ENCODE results near the gene GATAD2A.
"Not testable (repeated sequence)": the region's sequence is repeated elsewhere in the genome, so short reads cannot be mapped to it uniquely, and the experiment has no call there.

The GATAD2A gene

DNA sequence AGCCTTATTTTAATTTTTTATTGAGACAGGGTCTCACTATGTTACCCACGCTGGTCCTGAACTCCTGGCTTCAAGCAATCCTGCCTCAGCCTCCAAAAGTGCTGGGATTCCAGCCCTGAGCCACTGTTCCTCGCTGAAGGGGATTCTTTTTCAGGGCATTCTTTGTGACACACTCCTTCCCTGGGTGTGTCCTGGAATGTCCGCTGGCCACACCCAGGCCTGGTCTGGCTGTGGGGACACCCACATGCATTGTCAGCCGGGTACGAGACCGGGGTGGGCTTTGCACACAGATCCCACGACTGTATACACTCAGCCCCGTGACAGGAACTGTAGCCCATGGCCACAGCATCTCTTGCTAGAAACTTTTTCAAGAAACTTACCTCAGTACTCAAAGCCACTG is 34.4 kb upstream of the GATAD2A start:
- no peaks in the 10 kb centered on the region for H3K36me3 ChIP-seq (ENCODE audit: insufficient read depth)
- no peak overlapping the region for H2AFZ ChIP-seq (ENCODE audit: low read depth)
- TF ChIP-seq, protein P1, sequence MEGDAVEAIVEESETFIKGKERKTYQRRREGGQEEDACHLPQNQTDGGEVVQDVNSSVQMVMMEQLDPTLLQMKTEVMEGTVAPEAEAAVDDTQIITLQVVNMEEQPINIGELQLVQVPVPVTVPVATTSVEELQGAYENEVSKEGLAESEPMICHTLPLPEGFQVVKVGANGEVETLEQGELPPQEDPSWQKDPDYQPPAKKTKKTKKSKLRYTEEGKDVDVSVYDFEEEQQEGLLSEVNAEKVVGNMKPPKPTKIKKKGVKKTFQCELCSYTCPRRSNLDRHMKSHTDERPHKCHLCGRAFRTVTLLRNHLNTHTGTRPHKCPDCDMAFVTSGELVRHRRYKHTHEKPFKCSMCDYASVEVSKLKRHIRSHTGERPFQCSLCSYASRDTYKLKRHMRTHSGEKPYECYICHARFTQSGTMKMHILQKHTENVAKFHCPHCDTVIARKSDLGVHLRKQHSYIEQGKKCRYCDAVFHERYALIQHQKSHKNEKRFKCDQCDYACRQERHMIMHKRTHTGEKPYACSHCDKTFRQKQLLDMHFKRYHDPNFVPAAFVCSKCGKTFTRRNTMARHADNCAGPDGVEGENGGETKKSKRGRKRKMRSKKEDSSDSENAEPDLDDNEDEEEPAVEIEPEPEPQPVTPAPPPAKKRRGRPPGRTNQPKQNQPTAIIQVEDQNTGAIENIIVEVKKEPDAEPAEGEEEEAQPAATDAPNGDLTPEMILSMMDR (conservative IDR thresholded peaks at IDR 0.05; ENCODE audit: low read depth, low read length) = no peak
- no peaks in the 10 kb centered on the region for H4K20me1 ChIP-seq (ENCODE audit: insufficient read depth)
- H3K4me2 ChIP-seq = no peak overlapping the region
- H3K27ac ChIP-seq = no peak overlapping the region
- H3K27me3 ChIP-seq (ENCODE audit: insufficient read depth, low read depth) = no peaks in the 10 kb centered on the region
- H3K79me2 ChIP-seq (ENCODE audit: insufficient read depth, low read depth) = no peaks in the 10 kb centered on the region
- H3K9ac ChIP-seq = no peak overlapping the region
- peaks cover 6% of the 10 kb centered on the region for H3K4me1 ChIP-seq (ENCODE audit: low read depth, poor library complexity, severe bottlenecking)
- H3K4me3 ChIP-seq (IDR thresholded peaks at IDR 0.05; ENCODE audit: insufficient read depth, low read depth, low read length) = no peak overlapping the region

DNA sequence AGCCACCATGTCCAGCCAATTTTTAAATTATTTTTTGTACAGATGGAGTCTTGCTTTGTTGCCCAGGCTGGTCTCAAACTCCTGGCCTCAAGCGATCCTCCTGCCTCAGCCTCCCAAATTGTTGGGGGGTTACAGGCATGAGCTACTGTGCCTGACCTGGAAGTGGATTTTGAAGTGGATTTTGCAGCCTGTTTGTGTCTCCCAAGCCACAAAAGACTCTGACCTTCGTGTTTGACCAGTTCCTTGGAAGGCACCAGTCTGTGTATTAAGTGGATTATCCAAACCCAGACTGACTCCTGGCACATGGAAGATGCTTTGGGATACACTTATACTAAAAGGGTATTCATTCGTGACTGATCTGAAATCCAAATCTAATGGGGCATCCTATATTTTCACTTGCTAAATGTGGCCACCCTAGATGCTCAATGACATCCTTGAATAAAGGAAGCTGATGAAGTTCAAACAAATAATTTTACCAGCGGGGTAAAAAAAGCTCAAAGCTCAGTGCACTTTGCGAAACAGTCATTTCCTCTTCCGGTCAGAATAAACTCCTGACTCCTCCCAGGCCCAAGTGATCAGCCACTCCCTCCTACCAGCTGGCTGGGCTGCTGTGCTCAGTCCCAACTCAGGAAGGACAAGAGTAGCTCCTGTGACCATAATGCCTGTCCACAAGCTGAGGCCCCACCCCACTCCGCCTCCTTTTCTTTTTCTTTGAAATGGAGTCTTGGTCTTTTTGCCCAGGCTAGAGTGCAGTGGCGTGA is 32.6 kb upstream of the GATAD2A start:
- Histone ChIP-seq H3K4me1 (ENCODE audit: low read depth, poor library complexity, severe bottlenecking) (no peaks in the 10 kb centered on the region), H3K9ac (no peak overlapping the region), H3K27ac (no peak overlapping the region), H3K4me3 (IDR thresholded peaks at IDR 0.05; ENCODE audit: insufficient read depth, low read depth, low read length) (no peak overlapping the region), H4K20me1 (ENCODE audit: insufficient read depth) (no peaks in the 10 kb centered on the region), H3K4me2 (no peak overlapping the region), H3K27me3 (ENCODE audit: insufficient read depth, low read depth) (no peaks in the 10 kb centered on the region), H3K36me3 (ENCODE audit: insufficient read depth) (no peaks in the 10 kb centered on the region), H2AFZ (ENCODE audit: low read depth) (no peak overlapping the region), H3K79me2 (ENCODE audit: insufficient read depth, low read depth) (no peaks in the 10 kb centered on the region)
- TF ChIP-seq, protein P1 (conservative IDR thresholded peaks at IDR 0.05; ENCODE audit: low read depth, low read length) = no peak

DNA sequence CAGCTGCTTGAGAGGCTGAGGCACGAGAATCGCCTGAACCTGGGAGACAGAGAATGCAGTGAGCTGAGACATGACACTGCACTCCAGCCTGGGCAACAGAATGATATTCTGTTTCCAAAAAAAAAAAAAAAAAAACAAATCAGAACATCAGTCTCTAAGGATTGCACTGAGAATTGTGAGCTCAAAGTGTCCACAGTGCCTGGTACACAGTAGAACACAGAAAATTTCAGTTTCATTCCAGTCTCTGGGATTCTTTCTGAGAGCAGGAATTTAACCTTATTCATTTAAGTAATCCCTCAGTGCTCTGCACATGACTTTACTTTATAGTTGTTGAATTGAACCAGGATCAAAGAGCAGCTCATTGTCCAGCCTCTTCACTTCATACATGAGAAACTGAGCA is 25.9 kb upstream of the GATAD2A start:
- TF ChIP-seq, protein P1 (conservative IDR thresholded peaks at IDR 0.05; ENCODE audit: low read depth, low read length) = no peak
- no peak overlapping the region for H3K9ac ChIP-seq
- no peaks in the 10 kb centered on the region for H3K27me3 ChIP-seq (ENCODE audit: insufficient read depth, low read depth)
- no peaks in the 10 kb centered on the region for H3K36me3 ChIP-seq (ENCODE audit: insufficient read depth)
- peaks cover 9% of the 10 kb centered on the region for H3K4me1 ChIP-seq (ENCODE audit: low read depth, poor library complexity, severe bottlenecking)
- no peak overlapping the region for H2AFZ ChIP-seq (ENCODE audit: low read depth)
- no peaks in the 10 kb centered on the region for H3K79me2 ChIP-seq (ENCODE audit: insufficient read depth, low read depth)
- no peak overlapping the region for H3K4me3 ChIP-seq (IDR thresholded peaks at IDR 0.05; ENCODE audit: insufficient read depth, low read depth, low read length)
- no peak overlapping the region for H3K4me2 ChIP-seq
- H3K27ac ChIP-seq = no peak overlapping the region
- H4K20me1 ChIP-seq (ENCODE audit: insufficient read depth) = no peaks in the 10 kb centered on the region

DNA sequence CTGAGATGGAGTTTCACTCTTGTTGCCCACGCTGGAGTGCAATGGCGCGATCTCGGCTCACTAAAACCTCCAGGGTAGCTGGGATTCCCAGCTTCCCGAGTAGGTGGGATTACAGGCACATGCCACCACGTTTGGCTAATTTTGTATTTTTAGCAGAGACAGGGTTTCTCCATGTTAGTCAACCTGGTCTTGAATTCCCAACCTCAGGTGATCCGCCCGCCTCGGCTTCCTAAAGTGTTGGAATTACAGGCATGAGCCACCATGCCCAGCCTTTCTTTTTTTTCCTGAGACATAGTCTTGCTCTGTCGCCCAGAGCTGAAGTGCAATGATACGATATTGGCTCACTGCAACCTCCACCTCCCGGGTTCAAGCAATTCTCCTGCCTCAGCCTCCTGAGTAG is 25.2 kb upstream of the GATAD2A start:
- not testable (repeated sequence) for H3K4me2 ChIP-seq; H3K27me3 ChIP-seq (ENCODE audit: insufficient read depth, low read depth); H2AFZ ChIP-seq (ENCODE audit: low read depth); H4K20me1 ChIP-seq (ENCODE audit: insufficient read depth); H3K79me2 ChIP-seq (ENCODE audit: insufficient read depth, low read depth); H3K9ac ChIP-seq; H3K4me3 ChIP-seq (IDR thresholded peaks at IDR 0.05; ENCODE audit: insufficient read depth, low read depth, low read length); H3K27ac ChIP-seq; H3K36me3 ChIP-seq (ENCODE audit: insufficient read depth)
- peaks cover 13% of the 10 kb centered on the region for H3K4me1 ChIP-seq (ENCODE audit: low read depth, poor library complexity, severe bottlenecking)
